ENCODE results near the gene PDE11A.
"Not testable (repeated sequence)": the region's sequence is repeated elsewhere in the genome, so short reads cannot be mapped to it uniquely, and the experiment has no call there.

PDE11A gene

GRCh38 chr2:178006710-178007109, 65.9 kb downstream of the PDE11A start:
- no peak for DNase-seq

GRCh38 chr2:178005756-178006155, 66.8 kb downstream of the PDE11A start:
- no peak for DNase-seq

GRCh38 chr2:178002038-178002437, 70.5 kb downstream of the PDE11A start:
- no peak for DNase-seq

- DNase-seq = no peak
These were observed 73.6 kb downstream of the PDE11A start for GRCh38 chr2:177998996-177999395.

- no peak for DNase-seq
These were observed 74.6 kb downstream of the PDE11A start for GRCh38 chr2:177998006-177998405.

GRCh38 chr2:177992992-177993391, 79.6 kb downstream of the PDE11A start:
- no peak for DNase-seq

- DNase-seq = no peak
These were observed 83.3 kb downstream of the PDE11A start for GRCh38 chr2:177989029-177989885.

- DNase-seq = peak; percentile 1 to 50
These were observed 87.8 kb downstream of the PDE11A start for GRCh38 chr2:177984749-177985148.

- DNase-seq = peak; percentile 49 to 69
These were observed 89.3 kb downstream of the PDE11A start for GRCh38 chr2:177983183-177983788.

GRCh38 chr2:177972782-177973181, 99.8 kb downstream of the PDE11A start:
- no peak for DNase-seq

- DNase-seq = no peak
These were observed 100.5 kb downstream of the PDE11A start for GRCh38 chr2:177972123-177972522.

- DNase-seq = no peak
These were observed 101.7 kb downstream of the PDE11A start for GRCh38 chr2:177970670-177971454.

- DNase-seq = no peak
These were observed 107.7 kb downstream of the PDE11A start for GRCh38 chr2:177964892-177965291.

- no peak for DNase-seq
These were observed 120.4 kb downstream of the PDE11A start for GRCh38 chr2:177952151-177952550.

GRCh38 chr2:177947598-177947997, 125.0 kb downstream of the PDE11A start:
- not testable (repeated sequence) for DNase-seq

- DNase-seq = not testable (repeated sequence)
These were observed 128.0 kb downstream of the PDE11A start for GRCh38 chr2:177944530-177944929.

GRCh38 chr2:177942731-177943130, 129.8 kb downstream of the PDE11A start:
- no peak for DNase-seq

GRCh38 chr2:177939211-177939610, 133.4 kb downstream of the PDE11A start:
- DNase-seq = no peak

GRCh38 chr2:177930916-177931315, 141.7 kb downstream of the PDE11A start:
- no peak for DNase-seq

GRCh38 chr2:177929662-177930522, 142.7 kb downstream of the PDE11A start:
- peak in 1 of 2 experiments; percentile 39 for DNase-seq

GRCh38 chr2:177923323-177923722, 149.3 kb downstream of the PDE11A start:
- DNase-seq = no peak

- DNase-seq = no peak
These were observed 150.9 kb downstream of the PDE11A start for GRCh38 chr2:177921726-177922125.

GRCh38 chr2:177917169-177917568, 155.4 kb downstream of the PDE11A start:
- no peak for DNase-seq
